Endothelial cell of umbilical vein (primary cell): ENCODE measurements around the gene PBLD. TPM values are rescaled to one million over a fixed set of nuclear protein-coding genes. Genes with fewer than 3 reads are reported as not detected.
A peak's percentile ranks its signal among the peaks of the same experiment; 100 is the strongest.

ENCODE experiments used
- BruUV-seq: library from RNA; stranded (reverse); fragments of 400-500 nt; replicated peaks from 2 replicates; lab custom pipeline; 2021; lab: Mats Ljungman, UMichigan
- CTCF ChIA-PET: fragments of 300-600, 350-600 bp; sonication (Branson Sonifier 250); formaldehyde crosslinking; loops from one replicate; lab custom pipeline; 2021; ENCODE audit warnings: antibody characterized with exemption, inconsistent platforms; lab: Charles Lee
- POLR2A ChIA-PET: fragments of 300-600, 350-600 bp; sonication (Branson Sonifier 250); formaldehyde crosslinking; loops from one replicate; lab custom pipeline; 2021; ENCODE audit warnings: antibody characterized with exemption, inconsistent platforms; lab: Charles Lee
- DNase-seq: peaks from one replicate; pipeline ENCODE4 v3.0.0-alpha.2; 2011; ENCODE audit warnings: low read depth, low spot score
- FAIRE-seq: peaks from 2 replicates; lab custom pipeline; 2011; peaks lifted over from hg19 to GRCh38; lab: Jason Lieb, UNC
- H2AFZ ChIP-seq: 2 replicates; pipeline ENCODE4 v1.6.0; 2012; ENCODE audit warnings: low read depth, low read length, control low read depth, inconsistent platforms
- H3K27ac ChIP-seq: 2 replicates; pipeline ENCODE4 v1.5.1; 2011; ENCODE audit warnings: low read depth, mild to moderate bottlenecking, control low read depth, low read length, moderate library complexity; ENCODE audit not compliant: insufficient read depth
- H3K27me3 ChIP-seq, 2 experiments: 2 replicates each; pipeline versions ENCODE4 v1.6.0 to v1.6.1; 2011; ENCODE audit warnings: low read length in 2 of 2, mixed read lengths in 1 of 2; ENCODE audit not compliant: control insufficient read depth in 2 of 2, insufficient read depth in 2 of 2
- H3K36me3 ChIP-seq, 2 experiments: 2 replicates in 1 of 2; 3 replicates in 1 of 2; pipeline ENCODE4 v1.5.1; 2011; ENCODE audit warnings: low read length in 2 of 2, mild to moderate bottlenecking in 1 of 2, moderate library complexity in 1 of 2; ENCODE audit not compliant: control insufficient read depth in 2 of 2, insufficient read depth in 2 of 2; ENCODE audit errors: extremely low read depth in 1 of 2
- H3K4me1 ChIP-seq: 3 replicates; pipeline ENCODE4 v1.5.1; 2011; ENCODE audit warnings: mild to moderate bottlenecking, low read length; ENCODE audit not compliant: control insufficient read depth, insufficient read depth; ENCODE audit errors: extremely low read depth
- H3K4me2 ChIP-seq: 2 replicates; pipeline ENCODE4 v1.6.1; 2011; ENCODE audit warnings: low read length, control low read depth, mixed read lengths; ENCODE audit not compliant: insufficient read depth
- H3K4me3 ChIP-seq, 3 experiments: fragments of 200-600 bp in 1 of 3; sonication (generic), shearing (Covaris generic) in 1 of 3; replicated peaks in 1 of 3; 2 replicates each; pipeline ENCODE4 v1.5.1; 2011 to 2016; ENCODE audit warnings: control low read depth in 3 of 3, low read length in 3 of 3, mild to moderate bottlenecking in 2 of 3, inconsistent platforms in 1 of 3, low read depth in 1 of 3, moderate library complexity in 1 of 3; ENCODE audit not compliant: insufficient read depth in 1 of 3
- H3K79me2 ChIP-seq: 2 replicates; pipeline ENCODE4 v1.6.0; 2012; ENCODE audit warnings: low read length, inconsistent platforms; ENCODE audit not compliant: control insufficient read depth, insufficient read depth
- H3K9ac ChIP-seq: replicated peaks from 2 replicates; pipeline ENCODE3; 2011; ENCODE audit warnings: low read length, control low read depth; ENCODE audit not compliant: insufficient read depth; ENCODE audit errors: extremely low read depth
- H3K9me1 ChIP-seq: replicated peaks from 3 replicates; pipeline ENCODE4 v1.6.0; 2011; ENCODE audit warnings: mild to moderate bottlenecking, low read length; ENCODE audit not compliant: control insufficient read depth, insufficient read depth; ENCODE audit errors: extremely low read depth
- H3K9me3 ChIP-seq: replicated peaks from 2 replicates; pipeline ENCODE4 v1.5.1; 2012; ENCODE audit warnings: low read length, inconsistent platforms; ENCODE audit not compliant: control insufficient read depth, insufficient read depth
- H4K20me1 ChIP-seq: replicated peaks from 2 replicates; pipeline ENCODE3; 2011; ENCODE audit warnings: mild to moderate bottlenecking, low read length; ENCODE audit not compliant: control insufficient read depth, insufficient read depth; ENCODE audit errors: extremely low read depth
- CTCF ChIP-seq, 2 donors: IDR thresholded peaks; 1 replicate in 1 of 2; 2 replicates in 1 of 2; pipeline ENCODE4 v1.5.1; 2011; ENCODE audit warnings: low read length in 2 of 2, mild to moderate bottlenecking in 2 of 2, moderate library complexity in 2 of 2, control low read depth in 1 of 2, inconsistent platforms in 1 of 2, low read depth in 1 of 2; ENCODE audit not compliant: insufficient read depth in 1 of 2; ENCODE audit errors: extremely low read depth in 1 of 2
- EZH2 ChIP-seq: IDR thresholded peaks from 2 replicates; pipeline ENCODE4 v1.6.1; 2012; ENCODE audit warnings: borderline replicate concordance, low read depth, mild to moderate bottlenecking, moderate library complexity, low read length, inconsistent platforms; ENCODE audit not compliant: severe bottlenecking
- FOS ChIP-seq: IDR thresholded peaks from 2 replicates; pipeline ENCODE4 v1.6.1; 2011; ENCODE audit warnings: mild to moderate bottlenecking, low read length, moderate library complexity, borderline replicate concordance; ENCODE audit not compliant: insufficient read depth
- GATA2 ChIP-seq: IDR thresholded peaks from 2 replicates; pipeline ENCODE4 v1.7.0; 2011; ENCODE audit warnings: low read depth, mild to moderate bottlenecking, moderate library complexity, mixed read lengths, low read length; ENCODE audit not compliant: insufficient read length, insufficient read depth
- JUN ChIP-seq: IDR thresholded peaks from 2 replicates; pipeline ENCODE4 v1.6.1; 2011; ENCODE audit warnings: borderline replicate concordance, low read depth; ENCODE audit not compliant: insufficient read length, insufficient read depth
- MAX ChIP-seq: IDR thresholded peaks from 2 replicates; pipeline ENCODE4 v1.6.1; 2011; ENCODE audit not compliant: insufficient read depth, insufficient read length
- MYC ChIP-seq: IDR thresholded peaks from one replicate; pipeline ENCODE4 v1.6.1; 2011; ENCODE audit warnings: mild to moderate bottlenecking, low read depth, low read length
- POLR2A ChIP-seq: IDR thresholded peaks from 2 replicates; pipeline ENCODE4 v1.6.1; 2012; ENCODE audit warnings: low read depth, mild to moderate bottlenecking, control low read depth, low read length
- POLR2AphosphoS5 ChIP-seq: IDR thresholded peaks from 2 replicates; pipeline ENCODE4 v1.6.1; 2012; ENCODE audit warnings: low read depth, mild to moderate bottlenecking, control low read depth, low read length, moderate library complexity; ENCODE audit not compliant: insufficient read depth
- dilution Hi-C: fragments of 300-500 bp; cut with MboI; formaldehyde crosslinking; loops from one replicate; pipeline ENCODE4 v1.15.0; 2019; ENCODE audit warnings: low sequenced_read_pairs; ENCODE audit not compliant: extremely low pct_ligation_motif_present
- intact Hi-C: fragments of 100-400 bp; cut with micrococcal nuclease; formaldehyde crosslinking; loops from one replicate; pipeline ENCODE4 v1.10.0; 2022
- polyA plus RNA-seq, 4 experiments: library from polyadenylated mRNA; depleted of rRNA in 3 of 4; stranded (reverse) in 3 of 4; unstranded in 1 of 4; fragments of >200 nt; gene quantifications; 2 replicates each; pipeline versions ENCODE4 v1.2.1 to v1.2.3, GENCODE V29; 2011 to 2012; ENCODE audit warnings: missing spikeins in 1 of 4
- total RNA-seq: library from RNA; stranded (reverse); gene quantifications from 2 replicates; pipeline ENCODE4 v1.2.3, GENCODE V29; 2021

The PBLD gene
- total and polyA plus RNA-seq, 2 donors (not counting 3 experiments of a cell fraction or from before 2014, with no cell fraction given) = 1.5 to 5.1 TPM

DNA sequence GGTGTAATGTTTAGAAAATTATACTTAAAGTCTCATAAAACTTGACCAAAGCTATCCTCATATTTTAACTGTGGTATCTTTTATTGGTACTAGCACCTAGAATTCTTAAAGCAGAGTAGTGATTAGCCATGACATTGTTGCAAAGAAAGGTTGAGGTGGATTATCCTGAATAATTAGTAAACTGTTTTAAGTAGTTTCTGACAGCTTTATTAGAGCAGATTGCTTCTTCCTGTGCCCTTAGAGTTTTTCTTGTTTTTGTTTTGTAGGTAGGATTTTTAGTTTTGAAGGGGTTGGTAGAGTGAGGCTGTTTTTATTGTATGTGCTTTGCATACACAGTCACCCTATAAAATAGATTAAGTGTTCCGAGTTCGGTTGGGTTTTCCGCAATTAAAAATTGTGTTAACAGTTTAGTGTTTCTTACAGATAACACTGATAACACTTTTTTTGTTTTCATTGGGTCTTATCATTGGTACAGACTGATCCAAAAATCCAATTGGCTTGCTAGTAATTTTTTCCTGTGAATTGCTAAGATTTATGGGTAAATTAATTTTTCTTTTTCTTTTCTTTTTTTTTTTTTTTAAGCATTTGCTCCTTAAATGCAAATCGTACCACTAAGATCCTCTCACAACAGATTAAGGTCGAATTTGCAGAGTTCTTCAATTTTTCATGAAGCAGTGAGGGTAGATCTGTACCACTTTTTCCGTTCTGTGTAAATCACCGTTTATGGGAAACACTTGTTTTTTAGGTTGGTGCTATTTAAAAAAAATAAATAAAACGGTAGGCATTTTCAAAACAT lies 2.1 kb upstream of the PBLD start:
- intact Hi-C loops (no loop called here), dilution Hi-C loops (no loop called here)
- no TSS peak for BruUV-seq
- H3K9me3 ChIP-seq = no peaks in the 10 kb centered on the region
- peak overlapping the region; percentile 95 to 100 (median 99) for H3K4me3 ChIP-seq
- H3K27me3 ChIP-seq = no peaks in the 10 kb centered on the region
- H3K79me2 ChIP-seq = peaks cover 79% of the 10 kb centered on the region
- DNase-seq (peak; percentile 15), FAIRE-seq (peak; percentile 48)
- H2AFZ ChIP-seq = no peak overlapping the region
- H3K27ac ChIP-seq = no peak overlapping the region
- H3K4me1 ChIP-seq = peaks cover 20% of the 10 kb centered on the region
- H3K9me1 ChIP-seq = no peaks in the 10 kb centered on the region
- H4K20me1 ChIP-seq = peaks cover 30% of the 10 kb centered on the region
- H3K36me3 ChIP-seq = peaks cover 7 to 8% of the 10 kb centered on the region in 2 experiments
- peak overlapping the region; percentile 99 for H3K9ac ChIP-seq
- ChIA-PET POLR2A (no interaction called here), CTCF (interaction anchor here (1.4 to 3.5 kb wide), 3 partner anchors 13 to 122 kb away, joined by 5 to 21 read pairs (median 7); no protein-coding TSS in a partner anchor)
- H3K4me2 ChIP-seq = peak overlapping the region; percentile 98
- no peak for TF ChIP-seq POLR2A
- no peak for TF ChIP-seq MYC
- TF ChIP-seq CTCF (IDR thresholded peaks at IDR 0.05; ENCODE audit: extremely low read depth in 1 of 2, insufficient read depth in 1 of 2, low read depth in 1 of 2, low read length in 2 of 2) = no peak
- no peak for TF ChIP-seq FOS
- no peak for TF ChIP-seq GATA2
- no peak for TF ChIP-seq MAX
- no peak for TF ChIP-seq JUN
- no peak for TF ChIP-seq EZH2
- TF ChIP-seq POLR2AphosphoS5 = no peak
